NT2/D1 (cell line): ENCODE results near the gene ZDHHC3.

Experiments
- SUZ12 ChIP-seq: IDR thresholded peaks from 2 replicates; pipeline ENCODE4 v1.6.1; 2011; ENCODE audit not compliant: insufficient read length, insufficient read depth; ENCODE audit errors: extremely low read depth
- YY1 ChIP-seq: IDR thresholded peaks from 2 replicates; pipeline ENCODE4 v1.6.1; 2011; ENCODE audit not compliant: insufficient read length, insufficient read depth
- ZNF274 ChIP-seq: IDR thresholded peaks from 2 replicates; pipeline ENCODE4 v1.6.1; 2011; ENCODE audit warnings: mild to moderate bottlenecking, low read depth, low read length

- TF ChIP-seq YY1 (no peak), ZNF274 (no peak), SUZ12 (no peak)
Observed at GRCh38 chr3:44929782-44930181, 46.2 kb downstream of the ZDHHC3 start.
